HL-60/S4 (cell line): ENCODE results near the gene ALCAM.
"Not testable (repeated sequence)": the region's sequence is repeated elsewhere in the genome, so short reads cannot be mapped to it uniquely, and the experiment has no call there.

Experiments
- in situ Hi-C: fragments of 300-500 bp; cut with MboI; formaldehyde crosslinking; loops from 2 replicates; pipeline ENCODE4 v1.14.3; 2022; ENCODE audit warnings: low sequenced_read_pairs

The ALCAM gene

GRCh38 chr3:105571005-105571404 lies 204.3 kb downstream of the ALCAM start:
- in situ Hi-C loops, result no loop called here

- in situ Hi-C loops, result no loop called here
These were observed 205.8 kb downstream of the ALCAM start for GRCh38 chr3:105572501-105572900.

- in situ Hi-C loops, result no loop called here
These were observed 212.7 kb downstream of the ALCAM start for GRCh38 chr3:105579439-105579838.

DNA sequence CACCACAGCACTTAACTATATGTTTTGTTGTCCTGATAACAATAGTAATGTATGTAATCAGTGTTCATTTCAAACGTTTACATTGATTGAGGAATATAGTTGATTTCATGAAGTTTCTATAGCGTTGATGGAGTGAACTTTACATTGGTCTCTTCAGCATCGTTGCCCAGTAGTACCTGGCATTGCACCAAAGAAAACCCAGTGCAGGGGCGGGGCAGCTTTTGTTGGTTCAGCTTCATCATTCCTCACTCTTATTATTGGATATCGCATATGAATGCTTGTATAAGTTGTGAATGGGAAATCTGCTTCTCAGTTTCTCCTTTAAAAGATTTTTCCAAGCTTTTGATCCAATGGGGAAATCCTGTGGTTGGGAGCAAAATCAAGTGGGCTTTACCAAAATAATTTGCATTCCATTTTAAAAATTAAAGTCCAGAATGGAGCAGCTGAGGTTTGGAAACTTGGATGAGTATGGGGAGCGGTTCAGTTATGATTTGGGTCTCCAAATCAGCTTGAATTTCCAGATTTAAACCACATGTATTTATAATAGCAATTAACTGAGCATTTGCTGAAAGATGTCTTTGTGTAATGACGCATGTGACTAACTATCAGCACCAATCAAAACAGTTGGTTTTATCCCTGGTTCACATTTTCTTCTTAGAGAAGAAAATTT lies 213.7 kb downstream of the ALCAM start:
- in situ Hi-C loops, result no loop called here

GRCh38 chr3:105582015-105582414 lies 215.3 kb downstream of the ALCAM start:
- in situ Hi-C loops, result no loop called here

GRCh38 chr3:105584003-105584790 lies 217.5 kb downstream of the ALCAM start:
- in situ Hi-C loops, result no loop called here

- in situ Hi-C loops, result no loop called here
These were observed 226.6 kb downstream of the ALCAM start for GRCh38 chr3:105593315-105593714.

DNA sequence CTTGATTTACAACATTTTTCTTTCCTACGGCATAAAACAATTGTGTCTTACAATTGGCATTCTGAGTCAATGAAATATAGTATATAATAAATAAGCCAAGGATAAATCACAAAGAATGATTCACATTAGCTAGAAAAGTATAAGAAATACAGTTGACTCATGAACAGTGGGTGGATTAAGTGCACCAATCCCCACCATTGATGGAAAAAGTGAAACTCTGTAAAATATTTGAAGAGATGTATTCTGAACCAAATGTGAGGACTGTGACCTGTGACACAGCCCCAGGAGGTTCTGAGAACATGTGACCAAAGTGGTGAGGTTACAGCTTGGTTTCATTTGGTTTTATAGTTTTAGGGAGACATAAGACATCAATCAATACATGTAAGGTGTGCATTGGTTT lies 227.5 kb downstream of the ALCAM start:
- in situ Hi-C loops, result no loop called here

DNA sequence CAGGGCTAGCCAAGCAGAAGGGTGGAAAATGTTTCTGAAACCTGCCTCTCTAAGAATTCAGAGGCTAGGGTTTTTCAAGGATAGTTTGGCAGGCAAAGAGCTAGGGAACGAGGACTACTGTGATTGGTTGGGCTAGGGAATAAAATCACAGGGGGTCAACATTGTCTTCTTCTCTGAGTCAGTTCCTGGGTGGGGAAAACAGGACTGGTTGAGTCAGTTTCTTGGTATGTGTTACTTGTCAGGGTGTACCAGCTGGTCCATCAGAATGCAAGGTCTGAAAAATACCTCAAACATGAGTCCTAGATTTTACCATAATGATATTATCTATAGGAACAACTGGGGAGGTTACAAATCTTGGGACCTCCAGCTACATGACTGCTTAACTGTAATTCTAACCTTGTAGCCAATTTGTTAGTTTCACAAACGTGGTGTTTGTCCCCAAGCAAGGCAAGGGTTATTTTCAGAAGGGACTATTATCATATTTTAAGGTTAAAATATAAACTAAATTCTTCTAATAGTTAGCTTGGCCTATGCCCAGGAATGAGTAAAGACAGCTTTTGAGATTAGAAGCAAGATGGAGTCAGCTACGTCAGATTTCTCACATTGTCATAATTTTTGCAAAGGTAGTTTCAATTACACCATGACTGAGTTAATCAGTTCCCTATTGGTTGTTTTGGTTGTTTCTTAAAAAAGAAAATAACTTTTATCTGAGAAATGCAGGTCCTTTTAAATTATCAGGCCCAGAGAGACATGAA lies 231.5 kb downstream of the ALCAM start:
- in situ Hi-C loops, result no loop called here

DNA sequence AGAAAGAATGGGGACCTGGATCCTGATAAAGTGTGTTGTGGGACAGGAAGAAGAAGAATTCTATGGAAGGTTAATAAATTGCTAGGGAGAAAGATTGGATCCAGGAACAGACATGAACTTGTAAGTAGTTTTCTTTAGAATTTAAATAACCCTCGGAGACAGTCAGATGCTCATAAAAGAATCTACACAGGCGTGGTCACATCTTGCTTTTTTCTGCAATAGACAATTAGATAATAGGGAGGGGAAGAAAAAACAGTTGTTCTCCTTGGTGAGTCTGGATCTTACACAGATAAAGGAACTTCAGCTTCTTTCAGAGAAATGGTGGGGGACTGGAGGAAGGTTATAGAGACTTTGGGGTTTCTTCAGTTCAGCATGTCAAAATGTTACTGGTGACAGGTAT lies 232.6 kb downstream of the ALCAM start:
- in situ Hi-C loops, result no loop called here

GRCh38 chr3:105601756-105602155 lies 235.0 kb downstream of the ALCAM start:
- in situ Hi-C loops, result not testable (repeated sequence)

DNA sequence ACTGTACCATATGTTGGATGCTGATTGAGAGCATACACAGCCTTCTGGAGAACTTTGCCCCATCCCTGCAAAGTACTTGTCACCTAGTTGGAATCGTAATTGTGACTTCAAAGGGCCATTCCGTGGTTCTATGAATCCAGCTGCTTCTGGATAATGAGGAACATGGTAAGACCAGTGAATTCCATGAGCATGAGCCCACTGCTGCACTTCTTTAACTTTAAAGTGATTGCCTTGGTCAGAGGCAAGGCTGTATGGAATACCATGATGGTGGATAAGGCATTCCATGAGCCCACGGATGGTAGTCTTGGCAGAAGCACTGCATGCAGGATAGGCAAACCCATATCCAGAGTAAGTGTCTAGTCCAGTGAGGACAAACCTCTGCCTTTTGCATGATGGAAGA lies 235.6 kb downstream of the ALCAM start:
- in situ Hi-C loops, result not testable (repeated sequence)

- in situ Hi-C loops, result not testable (repeated sequence)
These were observed 236.8 kb downstream of the ALCAM start for GRCh38 chr3:105603516-105603915.

- in situ Hi-C loops, result no loop called here
These were observed 239.3 kb downstream of the ALCAM start for GRCh38 chr3:105606016-105606415.

DNA sequence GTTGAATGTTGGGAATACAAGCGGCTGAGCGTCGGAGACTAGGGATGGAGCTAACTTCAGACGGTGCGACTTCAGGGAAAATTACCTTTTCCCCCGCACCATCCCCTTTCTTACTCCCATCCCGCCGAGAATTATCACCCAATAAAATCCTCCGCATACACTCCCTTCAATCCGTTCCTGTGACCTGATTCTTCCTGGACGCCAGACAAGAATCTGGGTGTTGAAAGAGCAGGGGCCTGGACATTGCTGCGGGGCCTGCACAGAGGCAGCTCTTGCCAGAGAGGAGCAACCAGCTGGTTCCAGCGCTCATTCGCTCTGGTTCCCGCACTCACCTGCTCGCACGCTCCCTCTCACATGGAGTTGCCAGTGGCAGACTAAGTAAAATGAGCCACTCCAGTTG lies 241.9 kb downstream of the ALCAM start:
- in situ Hi-C loops, result no loop called here

DNA sequence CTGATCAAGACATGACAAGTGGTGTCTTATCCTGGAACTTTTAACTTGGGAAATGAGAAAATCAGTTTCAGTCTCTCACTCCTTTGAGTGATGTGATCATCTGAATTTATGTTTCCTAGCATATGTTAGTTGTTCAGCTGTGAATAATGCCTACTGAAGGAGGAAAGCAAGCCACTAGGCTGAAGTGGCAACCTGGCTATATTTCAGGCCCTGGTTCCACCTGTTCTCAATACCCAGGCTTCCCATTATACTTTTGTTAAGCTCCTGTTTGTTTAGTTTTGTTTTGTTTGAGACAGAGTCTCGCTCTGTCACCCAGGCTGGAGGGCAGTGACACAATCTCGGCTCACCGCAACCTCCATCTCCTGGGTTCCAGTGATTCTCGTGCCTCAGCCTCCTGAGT lies 243.8 kb downstream of the ALCAM start:
- in situ Hi-C loops, result no loop called here

- in situ Hi-C loops, result no loop called here
These were observed 244.8 kb downstream of the ALCAM start for GRCh38 chr3:105611304-105612192.

- in situ Hi-C loops, result no loop called here
These were observed 246.4 kb downstream of the ALCAM start for GRCh38 chr3:105613120-105613519.

DNA sequence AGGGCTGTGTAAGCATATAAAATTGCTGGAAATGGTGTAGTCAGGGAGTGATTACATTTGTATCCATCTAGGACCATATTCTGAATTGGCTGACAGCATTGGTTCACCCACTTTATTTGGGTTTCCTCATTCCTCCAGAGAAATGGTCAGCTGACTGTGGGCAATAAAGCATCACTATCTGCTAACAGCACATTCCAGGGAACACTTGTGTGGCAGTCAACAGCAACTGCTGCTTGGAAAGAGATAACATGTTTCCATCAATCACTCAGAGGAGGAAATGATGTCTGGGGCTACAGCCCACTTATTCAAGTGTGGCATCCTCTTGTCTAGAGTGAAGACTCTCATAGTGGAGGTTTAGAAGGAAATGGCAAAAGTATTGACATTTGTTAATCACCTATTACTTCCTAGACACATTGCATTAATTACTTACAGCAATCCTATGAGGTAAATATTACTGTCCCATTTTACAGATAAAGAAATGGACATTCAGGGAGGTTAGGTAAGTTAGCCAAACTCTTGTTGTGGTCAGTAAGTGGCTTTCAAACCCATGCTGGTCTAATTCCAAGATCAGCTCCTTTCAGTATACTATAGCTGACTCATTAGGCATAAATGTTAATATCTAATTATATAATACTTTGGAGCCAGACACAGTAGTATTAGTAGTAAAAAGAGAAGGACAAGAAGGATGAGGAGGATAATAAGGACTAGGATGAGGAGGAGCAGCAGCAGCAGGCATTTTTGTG lies 247.8 kb downstream of the ALCAM start:
- in situ Hi-C loops, result no loop called here

DNA sequence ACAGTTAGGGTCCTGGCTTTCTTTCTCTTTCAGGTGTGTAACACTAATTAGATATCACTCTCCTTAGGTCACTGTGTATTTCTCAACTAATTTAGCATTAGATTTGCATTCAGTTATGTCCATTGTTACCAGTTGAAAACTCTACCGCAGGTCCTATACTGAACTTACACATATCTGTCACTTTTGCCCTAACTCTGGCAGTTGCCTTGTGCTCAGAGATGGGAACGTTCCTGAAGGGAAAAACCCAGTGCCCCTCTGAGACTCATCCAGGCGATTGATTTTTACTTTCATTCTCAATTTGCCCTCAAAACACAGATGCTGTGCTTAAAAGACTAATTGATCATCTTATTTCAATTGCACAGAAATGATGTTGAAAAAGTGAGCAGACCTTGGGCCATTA lies 249.1 kb downstream of the ALCAM start:
- in situ Hi-C loops, result no loop called here
